HepG2 (cell line): ENCODE results near the gene TNFSF13. TPM values are rescaled to one million over a fixed set of nuclear protein-coding genes. Genes with fewer than 3 reads are reported as not detected.

Experiments used
- CENPX ChIP-seq: sonication (generic); formaldehyde crosslinking; IDR thresholded peaks from 2 replicates; pipeline ENCODE4 v1.9.0; 2021; ENCODE audit warnings: mild to moderate bottlenecking, missing genetic modification reagents, moderate library complexity
- DDIT3 ChIP-seq: sonication (generic); formaldehyde crosslinking; IDR thresholded peaks from 2 replicates; pipeline ENCODE4 v1.4.0; 2020; ENCODE audit warnings: mild to moderate bottlenecking, missing genetic modification reagents
- DRAP1 ChIP-seq: IDR thresholded peaks from 2 replicates; pipeline ENCODE4 v1.6.1; 2016; ENCODE audit warnings: missing genetic modification reagents, missing compliant biosample characterization
- E2F5 ChIP-seq: sonication (generic); formaldehyde crosslinking; conservative IDR thresholded peaks from 2 replicates; pipeline ENCODE4 v1.4.0; 2020; ENCODE audit warnings: missing genetic modification reagents
- HOXA7 ChIP-seq: sonication (generic); formaldehyde crosslinking; IDR thresholded peaks from 2 replicates; pipeline ENCODE4 v1.8.1; 2022; ENCODE audit warnings: mild to moderate bottlenecking, missing genetic modification reagents, moderate library complexity
- NFYB ChIP-seq: sonication (generic); formaldehyde crosslinking; IDR thresholded peaks from 2 replicates; pipeline ENCODE4 v1.4.0; 2020; ENCODE audit warnings: missing genetic modification reagents
- NR3C1 ChIP-seq: sonication (generic); formaldehyde crosslinking; IDR thresholded peaks from 2 replicates; pipeline ENCODE4 v1.4.0; 2020; ENCODE audit warnings: missing genetic modification reagents
- SATB2 ChIP-seq: sonication (generic); formaldehyde crosslinking; IDR thresholded peaks from 2 replicates; pipeline ENCODE4 v1.5.0; 2020; ENCODE audit warnings: missing genetic modification reagents
- SNAPC5 ChIP-seq: sonication (generic); formaldehyde crosslinking; IDR thresholded peaks from 2 replicates; pipeline ENCODE4 v1.8.1; 2023; ENCODE audit warnings: mild to moderate bottlenecking, missing genetic modification reagents, borderline replicate concordance
- SSRP1 ChIP-seq: IDR thresholded peaks from 2 replicates; pipeline ENCODE4 v1.6.1; 2016; ENCODE audit warnings: control low read depth
- TCF7L2 ChIP-seq: IDR thresholded peaks from 2 replicates; pipeline ENCODE4 v1.6.1; 2011; ENCODE audit warnings: mild to moderate bottlenecking, low read depth, low read length, moderate library complexity
- TOE1 ChIP-seq: sonication (generic); formaldehyde crosslinking; IDR thresholded peaks from 2 replicates; pipeline ENCODE4 v1.4.0; 2020; ENCODE audit warnings: mild to moderate bottlenecking, missing genetic modification reagents
- ZBTB7B ChIP-seq: sonication (generic); formaldehyde crosslinking; IDR thresholded peaks from 2 replicates; pipeline ENCODE4 v1.4.0; 2020; ENCODE audit warnings: missing genetic modification reagents
- ZHX2 ChIP-seq, 2 experiments: sonication (generic) in 1 of 2; formaldehyde crosslinking in 1 of 2; IDR thresholded peaks; 2 replicates each; pipeline versions ENCODE4 v1.6.1 to v1.9.0; 2014 to 2022; ENCODE audit warnings: antibody characterized with exemption in 1 of 2, borderline replicate concordance in 1 of 2, inconsistent platforms in 1 of 2, low read depth in 1 of 2, missing genetic modification reagents in 1 of 2
- ZNF512 ChIP-seq: sonication (generic); formaldehyde crosslinking; IDR thresholded peaks from 2 replicates; pipeline ENCODE4 v1.4.0; 2020; ENCODE audit warnings: mild to moderate bottlenecking, missing genetic modification reagents
- ZNF674 ChIP-seq: sonication (generic); formaldehyde crosslinking; IDR thresholded peaks from 2 replicates; pipeline ENCODE4 v1.5.0; 2020; ENCODE audit warnings: low read depth, mild to moderate bottlenecking, missing genetic modification reagents
- ZNF816 ChIP-seq: sonication (generic); formaldehyde crosslinking; IDR thresholded peaks from 2 replicates; pipeline ENCODE4 v1.8.0; 2022; ENCODE audit warnings: missing genetic modification reagents, mild to moderate bottlenecking, borderline replicate concordance
- ZNF878 ChIP-seq: sonication (generic); formaldehyde crosslinking; IDR thresholded peaks from 2 replicates; pipeline ENCODE4 v1.8.1; 2023; ENCODE audit warnings: mild to moderate bottlenecking, missing genetic modification reagents, moderate library complexity
- ZSCAN5A ChIP-seq: sonication (generic); formaldehyde crosslinking; IDR thresholded peaks from 2 replicates; pipeline ENCODE4 v1.8.0; 2022; ENCODE audit warnings: mild to moderate bottlenecking, missing genetic modification reagents, borderline replicate concordance
- polyA plus RNA-seq, 8 experiments: library from polyadenylated mRNA; depleted of rRNA in 3 of 8; stranded (reverse) in 7 of 8; unstranded in 1 of 8; fragments of >200 nt; fragmentation: Illumina TruSeq in 4 of 8; extraction: Trizol in 4 of 8; gene quantifications; 2 replicates each; pipeline versions ENCODE4 v1.2.1 to v1.2.3, GENCODE V29; 2011 to 2016; ENCODE audit warnings: low read depth in 4 of 8, missing spikeins in 1 of 8, mixed read lengths in 1 of 8; ENCODE audit not compliant: insufficient read depth in 1 of 8
- total RNA-seq, 5 experiments: library from RNA; depleted of rRNA; stranded (reverse); fragments of >200 nt; fragmentation: Illumina TruSeq; extraction: Trizol; gene quantifications; 2 replicates each; pipeline ENCODE4 v1.2.3, GENCODE V29; 2016; ENCODE audit warnings: low read depth in 1 of 5

Gene TNFSF13
- total and polyA plus RNA-seq, 2 of the 13 experiments (the other 11 are each of a cell fraction or from before 2014, with no cell fraction given), result 2.5 to 3.3 TPM

GRCh38 chr17:7551396-7551795 lies 7.2 kb upstream of the TNFSF13 start (continued):
- no peak for TF ChIP-seq ZHX2 (IDR thresholded peaks at IDR 0.05; ENCODE audit: low read depth)
- TF ChIP-seq ZHX2 (CRISPR knock-in tag; IDR thresholded peaks at IDR 0.05; ENCODE audit: borderline replicate concordance), result no peak
- TF ChIP-seq DDIT3 (CRISPR knock-in tag), result no peak
- no peak for TF ChIP-seq ZNF878 (CRISPR knock-in tag)
- TF ChIP-seq NR3C1 (CRISPR knock-in tag), result no peak
- TF ChIP-seq E2F5, result no peak
- TF ChIP-seq SSRP1 (CRISPR knock-in tag), result no peak
- TF ChIP-seq DRAP1 (CRISPR knock-in tag), result peak; percentile 56; the same call in 1 of the 2 replicates
- TF ChIP-seq SATB2 (CRISPR knock-in tag), result no peak
- peak; percentile 57; the same call in 1 of the 2 replicates for TF ChIP-seq ZBTB7B
- no peak for TF ChIP-seq TCF7L2
- TF ChIP-seq ZNF512 (CRISPR knock-in tag), result no peak
- TF ChIP-seq ZSCAN5A (CRISPR knock-in tag), result no peak
- no peak for TF ChIP-seq ZNF674 (CRISPR knock-in tag)
- no peak for TF ChIP-seq SNAPC5
- no peak for TF ChIP-seq NFYB
- no peak for TF ChIP-seq HOXA7 (CRISPR knock-in tag)
- no peak for TF ChIP-seq TOE1 (CRISPR knock-in tag)
- no peak for TF ChIP-seq ZNF816 (CRISPR knock-in tag)
- TF ChIP-seq CENPX (CRISPR knock-in tag), result no peak
